Smooth muscle cell (in vitro differentiated cells): ENCODE results near the gene BRD3. TPM values are rescaled to one million over a fixed set of nuclear protein-coding genes. Genes with fewer than 3 reads are reported as not detected.

Source experiments
- DNase-seq: peaks from one replicate; lab custom pipeline; 2025; ENCODE audit not compliant: unreplicated experiment; lab: John Stamatoyannopoulos, UW
- H2AFZ ChIP-seq: fragments of 200-600 bp; sonication (generic); 2 replicates; pipeline ENCODE4 v1.6.0; 2016; ENCODE audit warnings: antibody characterized with exemption, low read depth, mild to moderate bottlenecking
- H3F3A ChIP-seq: fragments of 200-600 bp; sonication (generic); 2 replicates; pipeline ENCODE4 v1.6.0; 2017; ENCODE audit warnings: antibody characterized with exemption, low read depth
- H3K27ac ChIP-seq: fragments of 200-600 bp; sonication (generic); 2 replicates; pipeline ENCODE4 v1.5.1; 2016; ENCODE audit warnings: low read depth, mild to moderate bottlenecking
- H3K27me3 ChIP-seq: fragments of 200-600 bp; sonication (generic); 2 replicates; pipeline ENCODE4 v1.6.1; 2016; ENCODE audit warnings: low read depth, mild to moderate bottlenecking
- H3K36me3 ChIP-seq: fragments of 200-600 bp; sonication (generic); 2 replicates; pipeline ENCODE4 v1.5.1; 2016; ENCODE audit warnings: low read depth
- H3K4me1 ChIP-seq: fragments of 200-600 bp; sonication (generic); 2 replicates; pipeline ENCODE4 v1.5.1; 2016; ENCODE audit warnings: low read depth
- H3K4me2 ChIP-seq: fragments of 200-600 bp; sonication (generic); 2 replicates; pipeline ENCODE4 v1.6.0; 2016; ENCODE audit warnings: mild to moderate bottlenecking
- H3K4me3 ChIP-seq: fragments of 200-600 bp; sonication (generic); 2 replicates; pipeline ENCODE4 v1.5.1; 2016; ENCODE audit warnings: mild to moderate bottlenecking
- H3K79me2 ChIP-seq: fragments of 200-600 bp; sonication (generic); 2 replicates; pipeline ENCODE4 v1.6.0; 2016; ENCODE audit warnings: low read depth, mild to moderate bottlenecking
- H3K9ac ChIP-seq: fragments of 200-600 bp; sonication (generic); 2 replicates; pipeline ENCODE4 v1.6.0; 2016; ENCODE audit warnings: low read depth
- H3K9me3 ChIP-seq: fragments of 200-600 bp; sonication (generic); replicated peaks from 2 replicates; pipeline ENCODE4 v1.5.1; 2016; ENCODE audit warnings: low read depth
- H4K20me1 ChIP-seq: fragments of 200-600 bp; sonication (generic); 2 replicates; pipeline ENCODE4 v1.6.0; 2016; ENCODE audit warnings: low read depth
- WGBS: methylation state at CpG from one replicate; pipeline ENCODE4 v1.1.7; 2016; ENCODE audit warnings: low lambda C conversion rate; 5-methylcytosine and 5-hydroxymethylcytosine counted together
- polyA plus RNA-seq: library from polyadenylated mRNA; unstranded; fragments of >200 nt; fragmentation: Nextera tagmentation; extraction: Ambion mirVana; gene quantifications from 2 replicates; pipeline ENCODE4 v1.2.1, GENCODE V29; 2016
- total RNA-seq: library from RNA; depleted of rRNA; stranded (reverse); fragments of >200 nt; gene quantifications from 2 replicates; pipeline ENCODE4 v1.2.3, GENCODE V29; 2014
- TF ChIP-seq, protein P1 (sequence below): fragments of 200-600 bp; sonication (generic); IDR thresholded peaks from 2 replicates; pipeline ENCODE4 v1.5.1; 2017; ENCODE audit warnings: borderline replicate concordance, mild to moderate bottlenecking, antibody characterized with exemption; ENCODE audit not compliant: insufficient read depth, poor library complexity, severe bottlenecking

Gene BRD3
- total and polyA plus RNA-seq, 2 experiments from 2014 or later = 9.2 to 34.1 TPM

DNA sequence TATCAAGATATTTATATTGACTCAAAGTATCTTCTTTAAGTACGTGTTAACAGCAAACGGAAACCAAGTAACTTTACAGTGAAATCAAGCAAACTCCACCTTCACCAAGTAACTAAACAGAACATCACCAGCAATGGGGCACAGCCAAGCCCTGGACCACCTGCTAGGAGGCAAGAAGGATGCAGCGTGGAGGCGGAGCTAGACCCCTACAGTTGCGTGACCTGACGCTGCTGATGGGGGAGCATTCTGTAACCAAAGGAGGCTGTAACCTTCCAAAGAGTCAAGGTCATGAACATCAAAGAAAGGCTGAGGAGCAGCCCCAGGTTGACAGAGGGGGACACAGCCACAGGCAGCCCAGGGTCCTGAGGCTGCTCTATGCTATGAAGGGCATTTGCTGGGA lies 81.8 kb downstream of the BRD3 start:
- Histone ChIP-seq H3K4me3 (no peak overlapping the region), H3K36me3 (no peaks in the 10 kb centered on the region), H3K9ac (no peak overlapping the region), H3F3A (no peaks in the 10 kb centered on the region), H3K9me3 (no peaks in the 10 kb centered on the region), H2AFZ (no peak overlapping the region), H3K4me2 (no peak overlapping the region), H4K20me1 (peaks cover 100% of the 10 kb centered on the region), H3K79me2 (peaks cover 100% of the 10 kb centered on the region), H3K27ac (no peak overlapping the region), H3K4me1 (peaks cover 11% of the 10 kb centered on the region), H3K27me3 (no peaks in the 10 kb centered on the region)
- 83% methylated on average over 6 of the region's 6 CpGs for WGBS
- TF ChIP-seq, protein P1, sequence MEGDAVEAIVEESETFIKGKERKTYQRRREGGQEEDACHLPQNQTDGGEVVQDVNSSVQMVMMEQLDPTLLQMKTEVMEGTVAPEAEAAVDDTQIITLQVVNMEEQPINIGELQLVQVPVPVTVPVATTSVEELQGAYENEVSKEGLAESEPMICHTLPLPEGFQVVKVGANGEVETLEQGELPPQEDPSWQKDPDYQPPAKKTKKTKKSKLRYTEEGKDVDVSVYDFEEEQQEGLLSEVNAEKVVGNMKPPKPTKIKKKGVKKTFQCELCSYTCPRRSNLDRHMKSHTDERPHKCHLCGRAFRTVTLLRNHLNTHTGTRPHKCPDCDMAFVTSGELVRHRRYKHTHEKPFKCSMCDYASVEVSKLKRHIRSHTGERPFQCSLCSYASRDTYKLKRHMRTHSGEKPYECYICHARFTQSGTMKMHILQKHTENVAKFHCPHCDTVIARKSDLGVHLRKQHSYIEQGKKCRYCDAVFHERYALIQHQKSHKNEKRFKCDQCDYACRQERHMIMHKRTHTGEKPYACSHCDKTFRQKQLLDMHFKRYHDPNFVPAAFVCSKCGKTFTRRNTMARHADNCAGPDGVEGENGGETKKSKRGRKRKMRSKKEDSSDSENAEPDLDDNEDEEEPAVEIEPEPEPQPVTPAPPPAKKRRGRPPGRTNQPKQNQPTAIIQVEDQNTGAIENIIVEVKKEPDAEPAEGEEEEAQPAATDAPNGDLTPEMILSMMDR = no peak
- no peak for DNase-seq

- Histone ChIP-seq H3K4me3 (no peak overlapping the region), H2AFZ (no peak overlapping the region), H3K79me2 (peaks cover 100% of the 10 kb centered on the region), H3K27ac (no peak overlapping the region), H3K4me2 (no peak overlapping the region), H3K9me3 (no peaks in the 10 kb centered on the region), H3K9ac (no peak overlapping the region), H4K20me1 (peaks cover 100% of the 10 kb centered on the region), H3K27me3 (no peaks in the 10 kb centered on the region), H3K36me3 (no peaks in the 10 kb centered on the region), H3K4me1 (peaks cover 16% of the 10 kb centered on the region), H3F3A (no peaks in the 10 kb centered on the region)
- WGBS = 91% methylated on average over 24 of the region's 25 CpGs
- TF ChIP-seq, protein P1 = no peak
- DNase-seq = no peak
These were observed 84.7 kb downstream of the BRD3 start for GRCh38 chr9:133982971-133983720.

- H3K79me2 ChIP-seq = peaks cover 100% of the 10 kb centered on the region
- H3K9ac ChIP-seq = no peak overlapping the region
- H3K27me3 ChIP-seq = no peaks in the 10 kb centered on the region
- no peak overlapping the region for H3K4me3 ChIP-seq
- H3K9me3 ChIP-seq = no peaks in the 10 kb centered on the region
- no peaks in the 10 kb centered on the region for H3K36me3 ChIP-seq
- H3K27ac ChIP-seq = no peak overlapping the region
- TF ChIP-seq, protein P1 = no peak
- no peaks in the 10 kb centered on the region for H3F3A ChIP-seq
- H3K4me1 ChIP-seq = peaks cover 16% of the 10 kb centered on the region
- H4K20me1 ChIP-seq = peaks cover 100% of the 10 kb centered on the region
- no peak for DNase-seq
- WGBS = 94% methylated on average over 28 of the region's 28 CpGs
- no peak overlapping the region for H2AFZ ChIP-seq
- no peak overlapping the region for H3K4me2 ChIP-seq
These were observed 85.7 kb downstream of the BRD3 start for GRCh38 chr9:133981958-133982681.
